ENCODE results near the gene NOPCHAP1.

- TF ChIP-seq PAX5 (IDR thresholded peaks at IDR 0.05; ENCODE audit: borderline replicate concordance, low read depth, low read length) (peak; percentile 91), SUZ12 (IDR thresholded peaks at IDR 0.05; ENCODE audit: unreplicated experiment) (no peak), SRF (IDR thresholded peaks at IDR 0.05; ENCODE audit: low read depth in 2 of 2, low read length in 2 of 2) (0 out of 4 replicates have a peak, but pooled peaks of 1 of the 2 experiments have one; percentile 57), CEBPB (IDR thresholded peaks at IDR 0.05; ENCODE audit: borderline replicate concordance in 1 of 2, low read depth in 2 of 2, low read length in 2 of 2) (peak; percentile 78 to 79; a peak in 3 of 4 replicates), CTCF (IDR thresholded peaks at IDR 0.05 in 2 of 3, conservative IDR thresholded peaks at IDR 0.05 in 1 of 3; ENCODE audit: control insufficient read depth in 2 of 3, extremely low read depth in 1 of 3, insufficient read depth in 1 of 3, low read depth in 3 of 3, low read length in 3 of 3) (no peak), ATF3 (IDR thresholded peaks at IDR 0.05; ENCODE audit: borderline replicate concordance, extremely low read depth, low read depth, low read length) (no peak), EGR1 (IDR thresholded peaks at IDR 0.05; ENCODE audit: borderline replicate concordance in 1 of 2, low read depth in 2 of 2, low read length in 2 of 2) (peak in 1 of 2 experiments; percentile 76; a peak in 2 of 3 replicates), TBL1XR1 (IDR thresholded peaks at IDR 0.05; ENCODE audit: low read depth, low read length) (peak; percentile 78), REST (IDR thresholded peaks at IDR 0.05; ENCODE audit: low read depth, low read length) (no peak), MLLT1 (IDR thresholded peaks at IDR 0.05) (peak; percentile 65)
These were observed 11.4 kb upstream of the NOPCHAP1 start for GRCh38 chr12:104974626-104975290.
